ENCODE measurements around the gene ABCB8. TPM values are rescaled to one million over a fixed set of nuclear protein-coding genes. Genes with fewer than 3 reads are reported as not detected.

The ABCB8 gene
- total and polyA plus RNA-seq, 9 of the 15 experiments (the other 6 are each of a cell fraction or from before 2014, with no cell fraction given): 7.6 to 106 (median 36.3) TPM

DNA sequence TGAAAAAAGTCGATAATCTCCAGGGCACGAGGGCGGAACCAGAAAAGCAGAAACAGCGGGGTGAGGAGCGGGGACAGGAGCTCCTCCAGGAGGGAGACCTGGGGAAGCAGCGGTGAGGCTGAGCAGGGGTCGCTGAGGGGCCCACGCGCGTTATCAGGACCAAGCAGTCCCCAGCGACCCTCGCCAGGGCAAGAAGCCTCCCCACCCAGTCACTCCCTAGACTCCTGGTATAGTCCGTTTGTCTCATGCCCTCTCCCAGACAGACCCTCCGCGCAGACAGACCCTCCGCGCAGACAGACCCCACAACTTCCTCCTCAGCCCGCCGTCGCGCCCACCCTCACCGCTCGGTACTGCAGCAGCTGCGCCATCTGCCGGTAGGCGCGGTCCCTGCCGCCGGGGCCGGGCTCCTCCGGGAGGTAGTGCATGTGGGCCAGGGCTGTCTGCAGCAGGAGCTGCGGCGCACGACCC, 10.3 kb upstream of the ABCB8 start (continued):
- TF ChIP-seq ZMIZ1 (IDR thresholded peaks at IDR 0.05; ENCODE audit: low read depth in 2 of 2, low read length in 2 of 2): no peak
- TF ChIP-seq NFRKB (IDR thresholded peaks at IDR 0.05; ENCODE audit: low read depth): peak; percentile 74
- TF ChIP-seq MYC (IDR thresholded peaks at IDR 0.05; ENCODE audit: low read depth, low read length): peak; percentile 76
- no peak; the same call in 1 of the 2 replicates for TF ChIP-seq MYC (CRISPR knock-in tag; IDR thresholded peaks at IDR 0.05; ENCODE audit: borderline replicate concordance, low read depth)
- TF ChIP-seq ZNF274 (IDR thresholded peaks at IDR 0.05; ENCODE audit: borderline replicate concordance, low read depth, low read length): no peak
- no peak for TF ChIP-seq TGIF2 (CRISPR knock-in tag; IDR thresholded peaks at IDR 0.05)
- TF ChIP-seq POLR2B (IDR thresholded peaks at IDR 0.05; ENCODE audit: low read depth, partially characterized antibody): no peak
- TF ChIP-seq, protein P1, sequence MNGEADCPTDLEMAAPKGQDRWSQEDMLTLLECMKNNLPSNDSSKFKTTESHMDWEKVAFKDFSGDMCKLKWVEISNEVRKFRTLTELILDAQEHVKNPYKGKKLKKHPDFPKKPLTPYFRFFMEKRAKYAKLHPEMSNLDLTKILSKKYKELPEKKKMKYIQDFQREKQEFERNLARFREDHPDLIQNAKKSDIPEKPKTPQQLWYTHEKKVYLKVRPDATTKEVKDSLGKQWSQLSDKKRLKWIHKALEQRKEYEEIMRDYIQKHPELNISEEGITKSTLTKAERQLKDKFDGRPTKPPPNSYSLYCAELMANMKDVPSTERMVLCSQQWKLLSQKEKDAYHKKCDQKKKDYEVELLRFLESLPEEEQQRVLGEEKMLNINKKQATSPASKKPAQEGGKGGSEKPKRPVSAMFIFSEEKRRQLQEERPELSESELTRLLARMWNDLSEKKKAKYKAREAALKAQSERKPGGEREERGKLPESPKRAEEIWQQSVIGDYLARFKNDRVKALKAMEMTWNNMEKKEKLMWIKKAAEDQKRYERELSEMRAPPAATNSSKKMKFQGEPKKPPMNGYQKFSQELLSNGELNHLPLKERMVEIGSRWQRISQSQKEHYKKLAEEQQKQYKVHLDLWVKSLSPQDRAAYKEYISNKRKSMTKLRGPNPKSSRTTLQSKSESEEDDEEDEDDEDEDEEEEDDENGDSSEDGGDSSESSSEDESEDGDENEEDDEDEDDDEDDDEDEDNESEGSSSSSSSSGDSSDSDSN (IDR thresholded peaks at IDR 0.05; ENCODE audit: borderline replicate concordance in 1 of 2, low read depth in 2 of 2, low read length in 2 of 2): peak in 1 of 2 experiments; percentile 53; a peak in 1 of 4 replicates
- TF ChIP-seq ETV5 (CRISPR knock-in tag; IDR thresholded peaks at IDR 0.05; ENCODE audit: low read depth): peak; percentile 67; the same call in 1 of the 2 replicates
- TF ChIP-seq ZNF253 (CRISPR knock-in tag; conservative IDR thresholded peaks at IDR 0.05): no peak
- TF ChIP-seq CBX3 (IDR thresholded peaks at IDR 0.05; ENCODE audit: borderline replicate concordance in 1 of 2, low read length in 2 of 2): peak in 1 of 2 experiments; percentile 43; a peak in 1 of 3 replicates
- TF ChIP-seq ZNF644 (tag; IDR thresholded peaks at IDR 0.05; ENCODE audit: low read depth): no peak
- TF ChIP-seq MTA2 (IDR thresholded peaks at IDR 0.05; ENCODE audit: low read depth): no peak; the same call in 1 of the 2 replicates
- peak; percentile 52; the same call in 1 of the 2 replicates for TF ChIP-seq ZEB2 (IDR thresholded peaks at IDR 0.05)
- no peak for TF ChIP-seq ZFP36 (IDR thresholded peaks at IDR 0.05; ENCODE audit: low read depth, low read length, partially characterized antibody)
- TF ChIP-seq ZNF217 (CRISPR knock-in tag; IDR thresholded peaks at IDR 0.05): no peak
- TF ChIP-seq ZNF445 (CRISPR knock-in tag; IDR thresholded peaks at IDR 0.05; ENCODE audit: low read depth): no peak
- no peak for TF ChIP-seq C11orf30 (IDR thresholded peaks at IDR 0.05; ENCODE audit: low read depth)
- peak; percentile 79 for TF ChIP-seq HMGN3 (IDR thresholded peaks at IDR 0.05; ENCODE audit: borderline replicate concordance, extremely low read depth, insufficient read length, low read depth, low read length)
- peak; percentile 65; the same call in 1 of the 2 replicates for TF ChIP-seq CC2D1A (IDR thresholded peaks at IDR 0.05)
- TF ChIP-seq MLLT1 (IDR thresholded peaks at IDR 0.05): peak; percentile 21 to 75; a peak in 2 of 4 replicates
- 0 out of 2 replicates have a peak, but pooled peaks have one; percentile 58 for TF ChIP-seq ZNF212 (CRISPR knock-in tag; IDR thresholded peaks at IDR 0.05)
- no peak for TF ChIP-seq BACH1 (tag; IDR thresholded peaks at IDR 0.05)

Measured in K562 (cell line).